A172 (cell line): Measurements from ENCODE around the gene CLEC14A. TPM values are rescaled to one million over a fixed set of nuclear protein-coding genes. Genes with fewer than 3 reads are reported as not detected.

Source experiments
- DNase-seq: peaks from one replicate; pipeline ENCODE4 v3.0.0-alpha.2; 2015; ENCODE audit warnings: low spot score
- total RNA-seq: library from RNA; depleted of rRNA; stranded (reverse); fragments of >200 nt; shearing (Covaris generic); gene quantifications from 2 replicates; pipeline ENCODE4 v1.2.3, GENCODE V29; 2014; rRNA removed

Gene CLEC14A
- total RNA-seq, 1 experiment from 2014 or later, result not detected

- DNase-seq, result no peak
These were observed 49.8 kb downstream of the CLEC14A start for GRCh38 chr14:38205949-38206665.

DNA sequence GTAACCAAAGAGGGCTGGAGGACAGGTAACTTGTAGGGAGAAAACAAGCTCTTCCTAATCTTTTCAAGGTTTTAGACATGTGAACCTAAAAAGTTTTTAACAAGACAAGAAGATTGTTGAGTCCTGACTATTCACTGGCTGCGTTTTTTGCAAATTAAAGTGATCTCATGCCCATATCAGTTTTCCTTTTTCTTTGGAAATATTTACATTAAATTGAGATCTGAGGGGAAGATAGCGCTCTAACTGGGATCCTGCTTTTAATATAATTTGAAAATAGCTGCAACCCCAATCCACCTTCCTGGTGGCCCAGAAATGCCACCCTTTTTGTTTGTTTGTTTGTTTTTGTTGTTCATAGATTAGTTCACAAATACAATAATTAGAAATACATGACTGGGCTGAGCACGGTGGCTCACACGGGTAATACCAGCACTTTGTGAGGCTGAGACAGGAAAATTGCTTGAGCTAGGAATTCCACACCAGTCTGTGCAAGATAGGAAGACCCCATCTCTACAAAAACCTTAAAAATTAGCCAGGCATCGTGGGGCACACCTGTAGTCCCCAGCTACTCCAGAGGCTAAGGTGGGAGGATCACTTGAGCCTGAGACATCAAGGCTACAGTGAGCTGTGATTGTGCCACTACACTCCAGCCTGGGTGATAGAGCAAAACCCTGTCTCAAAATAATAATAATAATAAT is 50.6 kb downstream of the CLEC14A start:
- DNase-seq, result no peak

DNA sequence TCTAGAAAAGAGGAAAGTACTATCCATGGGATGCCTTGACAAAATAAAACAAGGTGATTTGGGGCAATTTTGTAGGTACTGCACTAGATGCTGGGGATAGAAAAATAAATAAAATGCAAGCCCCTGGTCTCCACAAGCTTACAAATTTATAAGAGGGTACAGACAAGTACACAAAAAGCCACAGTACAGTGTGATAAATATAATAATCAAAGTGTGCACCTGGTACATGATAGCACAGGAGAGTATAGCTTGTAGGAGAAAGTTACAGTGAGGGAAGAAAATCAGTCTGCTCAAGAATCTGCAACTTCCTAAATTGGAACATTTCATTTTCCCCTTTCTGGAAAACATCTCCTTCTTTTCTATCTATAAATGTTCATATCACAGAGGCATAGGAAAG is 51.2 kb downstream of the CLEC14A start:
- no peak for DNase-seq

Other genes with a start within 250 kb of the CLEC14A start
- gene SSTR1, start 48.2 kb downstream of the CLEC14A start, total RNA-seq, result not detected in 2 replicates